Islet of Langerhans (tissue), 1 donor: Measurements from ENCODE around the gene HOXC5.
"Not testable (repeated sequence)": the region's sequence is repeated elsewhere in the genome, so short reads cannot be mapped to it uniquely, and the experiment has no call there.

Experiments
- FAIRE-seq: peaks from one replicate; lab custom pipeline; 2011; peaks lifted over from hg19 to GRCh38; lab: Jason Lieb, UNC

HOXC5 gene

GRCh38 chr12:54033980-54034784 lies 1.3 kb downstream of the HOXC5 start:
- FAIRE-seq = no peak

GRCh38 chr12:54034785-54035310 lies 2.0 kb downstream of the HOXC5 start:
- FAIRE-seq = no peak

- no peak for FAIRE-seq
Measured at GRCh38 chr12:54035568-54036264, 2.9 kb downstream of the HOXC5 start.

GRCh38 chr12:54036620-54037359 lies 3.9 kb downstream of the HOXC5 start:
- FAIRE-seq = no peak

GRCh38 chr12:54037360-54038283 lies 4.8 kb downstream of the HOXC5 start:
- no peak for FAIRE-seq

- no peak for FAIRE-seq
Measured at GRCh38 chr12:54038284-54038870, 5.5 kb downstream of the HOXC5 start.

GRCh38 chr12:54038871-54039414 lies 6.1 kb downstream of the HOXC5 start:
- FAIRE-seq = no peak

GRCh38 chr12:54039417-54040147 lies 6.7 kb downstream of the HOXC5 start:
- no peak for FAIRE-seq

GRCh38 chr12:54040148-54040494 lies 7.3 kb downstream of the HOXC5 start:
- no peak for FAIRE-seq

- no peak for FAIRE-seq
Measured at GRCh38 chr12:54040648-54041047, 7.8 kb downstream of the HOXC5 start.

GRCh38 chr12:54041097-54041690 lies 8.3 kb downstream of the HOXC5 start:
- FAIRE-seq = no peak

GRCh38 chr12:54042033-54042432 lies 9.2 kb downstream of the HOXC5 start:
- not testable (repeated sequence) for FAIRE-seq

- FAIRE-seq = no peak
Measured at GRCh38 chr12:54042970-54043853, 10.4 kb downstream of the HOXC5 start.

GRCh38 chr12:54044425-54045103 lies 11.7 kb downstream of the HOXC5 start:
- FAIRE-seq = no peak

GRCh38 chr12:54045401-54045800 lies 12.6 kb downstream of the HOXC5 start:
- FAIRE-seq = no peak

GRCh38 chr12:54045868-54046521 lies 13.1 kb downstream of the HOXC5 start:
- FAIRE-seq = no peak

GRCh38 chr12:54046809-54047159 lies 13.9 kb downstream of the HOXC5 start:
- no peak for FAIRE-seq
